ENCODE measurements around the gene CYP26C1.

The CYP26C1 gene

DNA sequence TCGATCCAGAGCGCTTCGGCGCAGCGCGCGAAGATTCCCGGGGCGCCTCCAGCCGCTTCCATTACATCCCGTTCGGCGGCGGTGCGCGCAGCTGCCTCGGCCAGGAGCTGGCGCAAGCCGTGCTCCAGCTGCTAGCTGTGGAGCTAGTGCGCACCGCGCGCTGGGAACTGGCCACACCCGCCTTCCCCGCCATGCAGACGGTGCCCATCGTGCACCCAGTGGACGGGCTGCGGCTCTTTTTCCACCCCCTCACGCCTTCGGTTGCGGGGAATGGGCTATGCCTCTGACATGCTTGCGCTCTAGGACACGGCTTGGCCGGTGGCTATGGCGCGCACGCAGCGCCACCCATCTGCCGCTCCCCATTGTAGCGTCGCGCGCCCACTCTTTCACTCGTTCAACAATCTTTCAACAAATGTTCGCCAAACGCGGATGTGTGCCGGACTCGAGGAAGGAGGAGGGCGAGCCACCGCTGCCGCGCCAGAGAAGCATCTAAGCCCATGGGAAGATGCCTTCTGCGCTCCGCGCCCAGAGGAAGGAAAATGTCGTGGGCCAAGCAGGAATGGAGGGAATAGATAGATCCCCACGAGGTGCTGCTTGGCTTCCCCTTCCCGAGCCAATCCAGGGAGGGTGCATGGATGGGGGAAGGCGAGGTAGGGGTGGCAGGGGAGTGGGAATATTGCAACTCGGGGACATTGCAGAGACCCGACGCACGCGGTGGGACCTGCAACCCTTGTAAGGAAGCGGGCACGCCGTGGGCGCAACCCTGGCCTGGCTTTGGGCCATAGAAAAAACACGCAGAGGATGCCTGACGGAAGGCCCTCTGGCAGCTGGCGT is 8.0 kb downstream of the CYP26C1 start:
- no peak overlapping the region for H3K4me3 Mint-ChIP-seq
- H3K27me3 Mint-ChIP-seq: peaks cover 95% of the 10 kb centered on the region
- H3K4me1 Mint-ChIP-seq (ENCODE audit: low read depth): peaks cover 27% of the 10 kb centered on the region
- H3K27ac Mint-ChIP-seq: no peak overlapping the region
- H3K36me3 Mint-ChIP-seq (ENCODE audit: low read depth): no peaks in the 10 kb centered on the region
- H3K9me3 Mint-ChIP-seq: no peaks in the 10 kb centered on the region
- intact Hi-C loops (cut with micrococcal nuclease): no loop called here

DNA sequence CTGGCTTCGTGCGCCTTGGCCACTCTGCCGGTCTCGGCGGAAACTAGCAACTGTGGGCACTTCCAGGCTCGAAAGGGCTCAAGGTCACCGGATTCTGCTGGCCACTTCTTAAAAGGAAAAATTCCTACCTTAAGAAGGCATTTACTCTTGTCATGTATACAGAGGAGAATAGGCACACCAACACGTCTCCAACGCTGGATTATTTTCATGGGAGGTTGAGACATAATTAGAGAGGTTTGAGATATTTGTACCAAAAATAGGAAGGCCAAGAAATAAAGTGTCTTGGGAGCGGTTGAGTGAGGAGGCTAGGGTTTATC is 8.6 kb downstream of the CYP26C1 start:
- H3K27ac Mint-ChIP-seq: no peak overlapping the region
- H3K9me3 Mint-ChIP-seq: no peaks in the 10 kb centered on the region
- H3K4me3 Mint-ChIP-seq: no peak overlapping the region
- intact Hi-C loops (cut with micrococcal nuclease): no loop called here
- H3K27me3 Mint-ChIP-seq: peaks cover 95% of the 10 kb centered on the region
- no peaks in the 10 kb centered on the region for H3K36me3 Mint-ChIP-seq (ENCODE audit: low read depth)
- H3K4me1 Mint-ChIP-seq (ENCODE audit: low read depth): peaks cover 32% of the 10 kb centered on the region

DNA sequence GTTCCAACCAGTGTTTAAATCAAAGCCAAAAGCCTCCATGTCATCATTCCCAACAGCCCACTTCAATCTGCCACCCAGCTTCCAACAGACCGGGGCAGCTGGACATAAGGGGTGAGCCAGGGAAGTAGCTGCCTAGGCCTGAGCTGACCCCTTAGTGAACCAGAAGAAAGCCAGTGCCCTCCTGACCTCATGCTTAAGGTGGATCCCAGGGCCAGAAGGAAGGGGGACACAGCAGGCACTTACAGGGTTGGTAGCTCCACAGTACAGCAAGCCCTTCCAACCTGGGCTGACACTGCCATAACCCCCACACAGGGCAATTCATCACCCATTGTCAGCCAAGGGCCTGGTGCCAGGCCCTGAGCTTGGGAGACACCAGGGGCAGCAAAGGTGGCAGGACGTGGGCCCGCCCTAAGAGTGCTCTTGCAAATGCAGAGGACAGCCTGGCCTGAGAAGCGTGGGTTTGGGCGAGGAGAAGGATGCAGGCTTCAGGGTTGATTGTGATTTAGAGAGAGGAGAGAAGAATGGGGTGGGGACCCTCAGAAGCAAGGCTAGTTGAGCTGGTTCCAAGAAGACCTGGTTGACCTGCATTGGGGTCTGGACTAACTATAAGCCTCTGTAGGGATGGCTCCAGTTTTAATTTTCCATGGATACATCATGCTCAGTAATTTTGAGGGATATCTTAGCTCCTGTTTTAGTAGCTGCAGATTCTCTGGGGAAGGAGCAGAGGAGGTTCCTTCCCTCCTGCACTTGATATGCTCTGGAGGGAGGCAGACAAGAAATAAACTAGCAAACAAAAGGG is 10.0 kb downstream of the CYP26C1 start:
- Mint-ChIP-seq H3K36me3 (ENCODE audit: low read depth) (no peaks in the 10 kb centered on the region), H3K4me1 (ENCODE audit: low read depth) (peaks cover 43% of the 10 kb centered on the region), H3K27ac (no peak overlapping the region), H3K4me3 (no peak overlapping the region), H3K9me3 (no peaks in the 10 kb centered on the region), H3K27me3 (peaks cover 95% of the 10 kb centered on the region)
- intact Hi-C loops (cut with micrococcal nuclease): no loop called here

DNA sequence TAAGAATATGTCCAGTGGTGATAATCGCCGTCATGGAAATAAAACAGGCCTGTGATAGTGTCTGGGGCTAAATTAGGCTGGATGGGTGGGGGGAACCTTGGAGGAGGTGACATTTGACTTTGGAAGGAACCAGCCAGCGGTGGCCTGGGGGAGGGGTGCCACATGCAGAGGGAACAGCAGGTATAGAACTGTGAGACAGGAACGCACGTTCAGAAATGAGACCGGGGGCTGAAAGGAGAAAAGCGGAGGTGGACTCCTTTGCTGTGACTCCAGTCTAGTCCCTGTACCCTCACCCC is 10.5 kb downstream of the CYP26C1 start:
- intact Hi-C loops (cut with micrococcal nuclease): no loop called here
- peaks cover 43% of the 10 kb centered on the region for H3K4me1 Mint-ChIP-seq (ENCODE audit: low read depth)

DNA sequence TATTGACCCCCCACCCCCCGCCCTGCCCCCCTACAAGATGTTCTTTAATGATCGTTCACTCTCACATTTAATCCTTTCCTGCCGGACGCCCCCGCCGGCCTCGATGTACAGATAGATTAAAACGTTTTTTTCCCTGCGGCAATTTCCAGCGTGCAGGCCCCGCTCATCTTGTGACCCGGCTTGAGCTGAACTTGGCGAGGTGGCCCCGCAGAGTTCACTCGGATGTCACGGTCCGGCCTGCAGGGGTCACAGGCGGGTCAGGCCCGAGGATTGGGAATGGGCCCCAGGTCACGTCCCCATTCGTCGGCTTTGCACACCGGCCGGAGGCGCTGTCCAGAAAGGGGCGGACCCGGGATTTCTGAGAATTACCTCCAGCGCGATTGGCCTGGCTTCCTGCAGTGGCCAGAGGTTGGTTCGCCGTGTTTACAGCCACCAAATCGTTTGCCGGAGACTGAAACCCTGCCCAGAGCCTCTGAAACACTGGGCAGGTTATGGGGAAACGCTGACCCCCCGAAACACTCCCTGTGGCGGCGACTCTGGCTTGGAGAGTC is 11.2 kb downstream of the CYP26C1 start:
- peaks cover 43% of the 10 kb centered on the region for H3K4me1 Mint-ChIP-seq (ENCODE audit: low read depth)
- H3K27me3 Mint-ChIP-seq: peaks cover 99% of the 10 kb centered on the region
- H3K4me3 Mint-ChIP-seq: peak overlapping the region; percentile 18
- H3K27ac Mint-ChIP-seq: no peak overlapping the region
- H3K36me3 Mint-ChIP-seq (ENCODE audit: low read depth): no peaks in the 10 kb centered on the region
- no peaks in the 10 kb centered on the region for H3K9me3 Mint-ChIP-seq
- intact Hi-C loops (cut with micrococcal nuclease): no loop called here

More for the DNA sequence above, 10.5 kb downstream of the CYP26C1 start:
- Mint-ChIP-seq H3K27ac (no peak overlapping the region), H3K9me3 (no peaks in the 10 kb centered on the region), H3K36me3 (ENCODE audit: low read depth) (no peaks in the 10 kb centered on the region), H3K27me3 (peaks cover 98% of the 10 kb centered on the region), H3K4me3 (no peak overlapping the region)

DNA sequence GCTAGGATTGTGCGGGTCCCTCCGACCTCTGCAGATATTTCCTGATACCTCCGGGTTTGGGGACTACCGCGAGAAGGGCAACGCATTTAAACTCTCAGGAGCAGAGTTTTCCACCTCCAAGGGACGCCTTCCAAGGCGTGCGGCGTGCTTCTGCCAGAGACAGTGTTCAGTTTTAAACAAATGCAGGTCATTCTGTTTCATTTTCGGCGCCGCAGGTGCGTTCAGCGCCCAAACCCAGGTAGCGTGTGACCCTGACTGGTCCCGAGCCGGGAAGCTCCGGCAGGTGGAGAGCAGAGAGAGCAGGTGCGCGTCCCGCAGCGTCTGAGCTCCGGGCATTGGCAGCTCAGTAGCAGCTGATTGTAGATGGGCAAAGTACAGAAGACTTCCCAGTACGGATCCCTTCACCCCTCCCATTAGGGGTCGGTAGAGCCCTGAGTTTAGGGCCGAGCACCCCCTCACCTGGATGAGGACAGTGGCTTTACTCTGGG is 11.7 kb downstream of the CYP26C1 start:
- Mint-ChIP-seq H3K4me1 (ENCODE audit: low read depth) (peaks cover 43% of the 10 kb centered on the region), H3K4me3 (peak overlapping the region; percentile 51), H3K27ac (no peak overlapping the region), H3K36me3 (ENCODE audit: low read depth) (no peaks in the 10 kb centered on the region), H3K9me3 (no peaks in the 10 kb centered on the region), H3K27me3 (peaks cover 97% of the 10 kb centered on the region)
- intact Hi-C loops (cut with micrococcal nuclease): no loop called here

DNA sequence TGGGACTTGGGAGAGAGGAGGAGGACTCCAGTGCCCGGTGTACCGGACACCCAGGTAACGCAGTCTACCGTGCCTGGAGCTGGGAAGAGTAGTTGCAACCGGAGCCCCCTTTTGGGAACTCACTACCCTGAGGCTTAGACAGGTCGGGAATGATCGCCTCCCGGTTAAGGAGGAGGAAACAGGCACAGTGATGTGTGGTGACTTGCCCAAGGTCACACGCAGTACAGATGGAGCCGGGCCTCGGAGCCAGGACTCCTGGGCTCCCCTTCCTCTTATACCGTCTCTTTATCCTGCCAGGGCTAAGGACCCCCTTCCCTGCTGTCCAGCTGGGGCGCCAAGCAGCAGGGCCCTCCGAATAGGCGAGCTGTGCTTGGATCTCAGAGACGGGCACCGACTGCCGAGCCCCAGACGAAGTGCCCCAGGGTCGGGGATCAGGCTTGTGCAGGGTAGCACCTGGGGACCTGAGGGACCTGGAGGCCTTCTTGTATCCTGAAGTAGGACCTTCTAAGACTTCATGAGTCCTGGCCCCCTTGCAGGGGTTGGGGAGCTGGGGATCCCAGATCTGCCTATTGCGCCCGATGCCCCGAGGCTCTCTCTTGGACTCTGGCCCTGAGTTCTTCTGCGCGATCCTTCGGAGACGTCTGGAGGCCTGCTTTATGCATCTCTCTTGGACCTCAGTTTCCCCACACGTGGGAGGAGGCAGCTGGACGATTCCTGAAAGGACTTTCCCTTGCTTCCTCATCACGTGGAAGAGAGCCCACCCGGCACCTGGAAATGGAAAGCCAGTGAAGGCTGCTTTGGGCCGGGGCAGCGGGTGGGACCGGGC is 12.3 kb downstream of the CYP26C1 start:
- no peaks in the 10 kb centered on the region for H3K9me3 Mint-ChIP-seq
- H3K27ac Mint-ChIP-seq: no peak overlapping the region
- H3K27me3 Mint-ChIP-seq: peaks cover 96% of the 10 kb centered on the region
- intact Hi-C loops (cut with micrococcal nuclease): no loop called here
- H3K4me1 Mint-ChIP-seq (ENCODE audit: low read depth): peaks cover 43% of the 10 kb centered on the region
- H3K4me3 Mint-ChIP-seq: no peak overlapping the region
- no peaks in the 10 kb centered on the region for H3K36me3 Mint-ChIP-seq (ENCODE audit: low read depth)

DNA sequence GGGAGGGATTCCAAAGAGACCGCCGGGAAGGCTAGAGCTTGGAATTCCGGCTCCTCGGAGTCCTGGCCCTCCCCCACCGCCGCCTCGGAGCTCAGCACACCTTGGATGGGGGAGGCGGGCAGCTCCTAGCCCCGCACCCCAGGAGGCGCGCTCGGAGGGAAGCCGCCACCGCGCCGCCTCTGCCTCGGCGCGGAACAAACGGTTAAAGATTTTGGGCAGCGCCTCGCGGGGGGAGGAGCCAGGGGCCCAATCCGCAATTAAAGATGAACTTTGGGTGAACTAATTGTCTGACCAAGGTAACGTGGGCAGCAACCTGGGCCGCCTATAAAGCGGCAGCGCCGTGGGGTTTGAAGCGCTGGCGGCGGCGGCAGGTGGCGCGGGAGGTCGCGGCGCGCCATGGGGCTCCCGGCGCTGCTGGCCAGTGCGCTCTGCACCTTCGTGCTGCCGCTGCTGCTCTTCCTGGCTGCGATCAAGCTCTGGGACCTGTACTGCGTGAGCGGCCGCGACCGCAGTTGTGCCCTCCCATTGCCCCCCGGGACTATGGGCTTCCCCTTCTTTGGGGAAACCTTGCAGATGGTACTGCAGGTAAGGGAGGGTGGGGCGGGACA is 13.0 kb downstream of the CYP26C1 start, which contains the start of gene CYP26A1:
CYP26A1 (plus strand) TSS at position 355 of the 608 bp plus-strand sequence; CDS start at position 397, 42 bp downstream.
- peak within 1 kb of the TSS; percentile 58 for H3K4me3 Mint-ChIP-seq
- intact Hi-C loops (cut with micrococcal nuclease): no loop called here
- no peak within 1 kb of the TSS for H3K27ac Mint-ChIP-seq
- H3K9me3 Mint-ChIP-seq: no peaks in the 10 kb centered on the region
- no peaks in the 10 kb centered on the region for H3K36me3 Mint-ChIP-seq (ENCODE audit: low read depth)
- peaks cover 89% of the 10 kb centered on the region for H3K27me3 Mint-ChIP-seq
- H3K4me1 Mint-ChIP-seq (ENCODE audit: low read depth): peaks cover 39% of the 10 kb centered on the region

DNA sequence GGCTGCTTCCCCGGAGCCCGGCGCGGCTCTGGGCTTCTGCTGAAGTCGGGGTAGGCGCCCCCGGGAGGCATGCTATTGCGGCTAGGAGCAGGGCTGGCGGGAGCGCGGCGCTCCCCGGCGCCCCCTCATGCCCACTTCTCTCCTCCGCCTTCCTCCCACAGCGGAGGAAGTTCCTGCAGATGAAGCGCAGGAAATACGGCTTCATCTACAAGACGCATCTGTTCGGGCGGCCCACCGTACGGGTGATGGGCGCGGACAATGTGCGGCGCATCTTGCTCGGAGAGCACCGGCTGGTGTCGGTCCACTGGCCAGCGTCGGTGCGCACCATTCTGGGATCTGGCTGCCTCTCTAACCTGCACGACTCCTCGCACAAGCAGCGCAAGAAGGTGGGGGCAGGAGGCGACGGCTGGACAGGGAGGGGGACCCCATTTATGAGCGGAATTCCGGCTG is 13.6 kb downstream of the CYP26C1 start:
- no peaks in the 10 kb centered on the region for H3K9me3 Mint-ChIP-seq
- intact Hi-C loops (cut with micrococcal nuclease): no loop called here
- peaks cover 89% of the 10 kb centered on the region for H3K27me3 Mint-ChIP-seq
- H3K4me3 Mint-ChIP-seq: no peak overlapping the region
- H3K27ac Mint-ChIP-seq: no peak overlapping the region
- no peaks in the 10 kb centered on the region for H3K36me3 Mint-ChIP-seq (ENCODE audit: low read depth)
- peaks cover 36% of the 10 kb centered on the region for H3K4me1 Mint-ChIP-seq (ENCODE audit: low read depth)

DNA sequence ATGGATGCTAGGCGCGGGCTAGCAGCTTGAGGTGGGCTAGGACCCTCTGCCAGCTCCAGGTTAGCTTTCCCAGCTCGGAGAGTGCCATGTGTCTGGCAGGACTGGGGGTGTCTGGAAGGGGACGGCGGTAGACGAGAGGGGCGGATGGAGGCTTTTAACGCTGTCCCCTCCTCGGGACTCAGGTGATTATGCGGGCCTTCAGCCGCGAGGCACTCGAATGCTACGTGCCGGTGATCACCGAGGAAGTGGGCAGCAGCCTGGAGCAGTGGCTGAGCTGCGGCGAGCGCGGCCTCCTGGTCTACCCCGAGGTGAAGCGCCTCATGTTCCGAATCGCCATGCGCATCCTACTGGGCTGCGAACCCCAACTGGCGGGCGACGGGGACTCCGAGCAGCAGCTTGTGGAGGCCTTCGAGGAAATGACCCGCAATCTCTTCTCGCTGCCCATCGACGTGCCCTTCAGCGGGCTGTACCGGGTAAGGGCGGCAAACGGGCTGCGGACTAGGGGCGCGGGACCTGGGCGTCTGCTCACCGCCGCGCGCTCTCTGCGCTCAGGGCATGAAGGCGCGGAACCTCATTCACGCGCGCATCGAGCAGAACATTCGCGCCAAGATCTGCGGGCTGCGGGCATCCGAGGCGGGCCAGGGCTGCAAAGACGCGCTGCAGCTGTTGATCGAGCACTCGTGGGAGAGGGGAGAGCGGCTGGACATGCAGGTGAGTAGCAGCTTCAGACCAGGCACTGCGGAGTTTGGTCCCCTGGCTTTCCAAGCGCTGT is 14.2 kb downstream of the CYP26C1 start:
- H3K4me3 Mint-ChIP-seq: no peak overlapping the region
- intact Hi-C loops (cut with micrococcal nuclease): no loop called here

DNA sequence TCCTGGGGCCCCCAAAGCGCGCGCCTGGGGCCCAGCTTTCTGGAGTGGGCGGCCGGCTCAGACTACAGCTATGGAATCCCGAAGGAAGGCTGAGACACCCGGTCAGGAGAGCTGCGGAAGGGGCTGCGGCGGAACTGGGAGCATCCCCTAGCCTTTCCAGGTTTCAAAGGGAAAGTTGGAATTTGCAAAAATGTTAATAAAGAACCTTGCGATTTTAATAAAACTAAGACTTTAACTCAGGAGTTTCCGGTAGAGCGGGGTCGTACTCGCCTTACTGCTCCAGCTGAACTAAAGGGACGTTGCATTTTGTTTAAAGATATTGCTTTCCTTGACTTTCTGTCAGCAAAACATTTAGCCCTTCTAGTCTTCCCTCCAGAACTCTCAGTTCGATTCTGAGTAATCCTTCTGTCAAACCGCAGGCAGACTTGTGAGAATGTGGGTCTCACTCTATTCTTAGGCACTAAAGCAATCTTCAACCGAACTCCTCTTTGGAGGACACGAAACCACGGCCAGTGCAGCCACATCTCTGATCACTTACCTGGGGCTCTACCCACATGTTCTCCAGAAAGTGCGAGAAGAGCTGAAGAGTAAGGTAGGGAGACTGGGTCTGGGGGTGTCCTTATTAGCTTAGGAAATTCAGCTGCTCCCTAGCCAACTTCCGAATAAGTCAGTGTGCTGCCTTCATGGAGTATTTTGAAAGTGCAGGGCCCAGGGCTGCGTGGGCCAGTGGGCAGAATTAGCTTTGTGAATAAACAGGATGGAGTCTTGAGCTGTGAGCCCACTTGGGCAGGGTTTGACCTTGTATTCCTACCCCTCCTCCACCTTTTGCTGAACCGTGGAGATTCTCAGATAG is 15.0 kb downstream of the CYP26C1 start:
- Mint-ChIP-seq H3K9me3 (no peaks in the 10 kb centered on the region), H3K36me3 (ENCODE audit: low read depth) (no peaks in the 10 kb centered on the region), H3K27me3 (peaks cover 89% of the 10 kb centered on the region), H3K4me1 (ENCODE audit: low read depth) (peaks cover 41% of the 10 kb centered on the region), H3K4me3 (no peak overlapping the region), H3K27ac (no peak overlapping the region)
- intact Hi-C loops (cut with micrococcal nuclease): no loop called here

More for the DNA sequence above, 14.2 kb downstream of the CYP26C1 start:
- Mint-ChIP-seq H3K27ac (no peak overlapping the region), H3K27me3 (peaks cover 89% of the 10 kb centered on the region), H3K4me1 (ENCODE audit: low read depth) (peaks cover 36% of the 10 kb centered on the region), H3K9me3 (no peaks in the 10 kb centered on the region), H3K36me3 (ENCODE audit: low read depth) (no peaks in the 10 kb centered on the region)

DNA sequence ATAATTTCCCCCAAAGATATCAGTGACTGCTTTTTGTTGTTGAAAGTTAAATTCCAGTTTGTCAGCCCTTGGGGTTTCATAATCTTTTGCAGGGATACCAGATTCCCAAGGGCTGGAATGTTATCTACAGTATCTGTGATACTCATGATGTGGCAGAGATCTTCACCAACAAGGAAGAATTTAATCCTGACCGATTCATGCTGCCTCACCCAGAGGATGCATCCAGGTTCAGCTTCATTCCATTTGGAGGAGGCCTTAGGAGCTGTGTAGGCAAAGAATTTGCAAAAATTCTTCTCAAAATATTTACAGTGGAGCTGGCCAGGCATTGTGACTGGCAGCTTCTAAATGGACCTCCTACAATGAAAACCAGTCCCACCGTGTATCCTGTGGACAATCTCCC is 16.3 kb downstream of the CYP26C1 start:
- Mint-ChIP-seq H3K27me3 (peaks cover 91% of the 10 kb centered on the region), H3K4me3 (no peak overlapping the region), H3K27ac (no peak overlapping the region), H3K36me3 (ENCODE audit: low read depth) (no peaks in the 10 kb centered on the region), H3K9me3 (no peaks in the 10 kb centered on the region), H3K4me1 (ENCODE audit: low read depth) (peaks cover 37% of the 10 kb centered on the region)
- intact Hi-C loops (cut with micrococcal nuclease): no loop called here

Measured in dendritic cell treated with granulocyte-macrophage colony-stimulating factor and Interleukin-4, amounts not matched to agents 40 ng/mL and 50 ng/mL, for 4 days (primary cell).